ENCODE data around the gene MTUS2.

DNA sequence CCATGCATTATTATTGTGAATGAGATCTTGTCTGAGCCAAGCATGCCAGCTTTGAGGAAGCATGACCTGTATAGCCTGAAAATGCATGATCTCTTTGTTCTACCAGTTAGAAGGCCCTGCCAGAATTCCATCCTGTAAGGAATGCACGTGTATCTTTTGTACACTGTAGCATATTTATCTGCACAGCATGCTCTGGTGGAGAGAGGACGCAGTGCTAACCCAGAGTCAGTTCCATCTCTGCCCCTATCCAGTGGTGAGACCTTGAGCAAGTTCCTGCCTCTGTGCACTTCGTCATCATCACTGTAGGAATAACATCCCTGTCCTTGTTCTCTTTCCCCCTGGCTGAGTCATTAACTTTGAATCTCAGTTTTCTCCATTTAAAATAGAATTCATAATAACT lies 541.6 kb downstream of the MTUS2 start:
- TF ChIP-seq, protein P1, sequence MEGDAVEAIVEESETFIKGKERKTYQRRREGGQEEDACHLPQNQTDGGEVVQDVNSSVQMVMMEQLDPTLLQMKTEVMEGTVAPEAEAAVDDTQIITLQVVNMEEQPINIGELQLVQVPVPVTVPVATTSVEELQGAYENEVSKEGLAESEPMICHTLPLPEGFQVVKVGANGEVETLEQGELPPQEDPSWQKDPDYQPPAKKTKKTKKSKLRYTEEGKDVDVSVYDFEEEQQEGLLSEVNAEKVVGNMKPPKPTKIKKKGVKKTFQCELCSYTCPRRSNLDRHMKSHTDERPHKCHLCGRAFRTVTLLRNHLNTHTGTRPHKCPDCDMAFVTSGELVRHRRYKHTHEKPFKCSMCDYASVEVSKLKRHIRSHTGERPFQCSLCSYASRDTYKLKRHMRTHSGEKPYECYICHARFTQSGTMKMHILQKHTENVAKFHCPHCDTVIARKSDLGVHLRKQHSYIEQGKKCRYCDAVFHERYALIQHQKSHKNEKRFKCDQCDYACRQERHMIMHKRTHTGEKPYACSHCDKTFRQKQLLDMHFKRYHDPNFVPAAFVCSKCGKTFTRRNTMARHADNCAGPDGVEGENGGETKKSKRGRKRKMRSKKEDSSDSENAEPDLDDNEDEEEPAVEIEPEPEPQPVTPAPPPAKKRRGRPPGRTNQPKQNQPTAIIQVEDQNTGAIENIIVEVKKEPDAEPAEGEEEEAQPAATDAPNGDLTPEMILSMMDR (IDR thresholded peaks at IDR 0.05; ENCODE audit: insufficient read depth, low read length, poor library complexity, severe bottlenecking) = no peak
- TF ChIP-seq EZH2phosphoT487 (conservative IDR thresholded peaks at IDR 0.05; ENCODE audit: low read length) = no peak

All from SU-DHL-6 (cell line).